Adrenal gland (tissue), 12 donors: ENCODE measurements around the gene TDRD3. TPM values are rescaled to one million over a fixed set of nuclear protein-coding genes. Genes with fewer than 3 reads are reported as not detected.

Experiments
- DNase-seq, 7 donors: peaks; one replicate each; pipeline ENCODE4 v3.0.0-alpha.2; 2019 to 2020
- H3K27ac ChIP-seq, 5 donors: fragments of 200-600 bp; sonication (generic) in 4 of 5; 1 replicate in 3 of 5; 2 replicates in 2 of 5; pipeline versions ENCODE4 v1.5.1 to v1.8.0; 2016 to 2020; ENCODE audit warnings: mild to moderate bottlenecking in 1 of 5
- H3K27me3 ChIP-seq: fragments of 200-600 bp; 2 replicates; pipeline ENCODE4 v1.8.0; 2021
- H3K36me3 ChIP-seq, 2 donors: fragments of 200-600 bp; replicated peaks in 1 of 2; 1 replicate in 1 of 2; 2 replicates in 1 of 2; pipeline versions ENCODE4 v1.5.1 to v1.8.0; 2018 to 2022
- H3K4me1 ChIP-seq, 2 donors: fragments of 200-600 bp; replicated peaks in 1 of 2; 1 replicate in 1 of 2; 2 replicates in 1 of 2; pipeline versions ENCODE4 v1.5.1 to v1.8.0; 2018 to 2021
- H3K4me3 ChIP-seq, 4 donors: fragments of 200-600 bp; sonication (generic) in 3 of 4; one replicate each; pipeline ENCODE4 v1.5.1; 2016 to 2018
- H3K9me3 ChIP-seq, 3 donors: fragments of 200-600 bp; sonication (generic) in 1 of 3; replicated peaks in 1 of 3; 1 replicate in 2 of 3; 2 replicates in 1 of 3; pipeline versions ENCODE4 v1.5.1 to v1.8.0; 2016 to 2021
- CTCF ChIP-seq, 6 experiments: fragments of 450-650 bp in 4 of 6; fragments of 200-600 bp in 2 of 6; sonication (generic) in 1 of 6; IDR thresholded peaks; 1 replicate in 5 of 6; 2 replicates in 1 of 6; pipeline versions ENCODE4 v1.5.1 to v1.8.0; 2016 to 2021; ENCODE audit warnings: antibody characterized with exemption in 6 of 6, mild to moderate bottlenecking in 2 of 6, moderate library complexity in 1 of 6
- POLR2A ChIP-seq, 2 donors: fragments of 450-650 bp; IDR thresholded peaks; one replicate each; pipeline ENCODE4 v1.6.1; 2017; ENCODE audit warnings: antibody characterized with exemption in 2 of 2, mild to moderate bottlenecking in 2 of 2, moderate library complexity in 1 of 2
- WGBS, 4 donors: extraction: QIAGEN DNeasy Blood & Tissue Kit in 2 of 4; methylation state at CpG; one replicate each; pipeline versions ENCODE4 v1.1.5 to v1.1.7; 2013 to 2017; 5-methylcytosine and 5-hydroxymethylcytosine counted together
- intact Hi-C, 2 donors: fragments of 100-400 bp; cut with DNase I; formaldehyde crosslinking; loops; one replicate each; pipeline versions ENCODE4 v1.14.1 to v1.15.0; 2022 to 2023
- polyA plus RNA-seq, 3 donors: library from polyadenylated mRNA; stranded (reverse); fragments of 200-250 nt in 2 of 3; fragments of 350-450 nt in 1 of 3; fragmentation: Illumina TruSeq in 1 of 3; extraction: RNeasy Lipid Tissue Mini Kit (QIAGEN cat#74804) in 1 of 3; gene quantifications; one replicate each; pipeline ENCODE4 v1.2.3, GENCODE V29; 2013 to 2014
- total RNA-seq, 9 donors: library from RNA; depleted of rRNA in 4 of 9; stranded (reverse); fragments of >200 nt in 4 of 9; fragments of 120-200 nt in 1 of 9; fragmentation: NEBNext Ultra II Directional in 1 of 9; extraction: Animal tissue kit (Norgen Biotek cat#: 25700) in 1 of 9; gene quantifications; one replicate each; pipeline versions ENCODE4 v1.1.0 to v1.2.4, GENCODE V29; 2013 to 2023
- donor health status: healthy with polysubstance abuse.
- donor health status: Bipolar disorder and iron deficiency.
- donor health status: DM: yes; HTN: yes; CAD: no.
- donor health status: DM: no; HTN: no; CAD: no.
- donor health status: DM: no; HTN: no; CAD: no.
- donor health status: DM: yes; HTN: yes; CAD: no.

The TDRD3 gene
- total and polyA plus RNA-seq, 12 donors: 6.6 to 30.5 (median 21.6) TPM

GRCh38 chr13:60427285-60427684 lies 30.3 kb downstream of the TDRD3 start:
- no peaks in the 10 kb centered on the region for H3K36me3 ChIP-seq
- H3K27me3 ChIP-seq: no peaks in the 10 kb centered on the region
- WGBS, 4 donors: 82 to 91% (median 86%) methylated on average over 5 of the region's 5 CpGs
- intact Hi-C loops: no loop called here
- no peak overlapping the region for H3K27ac ChIP-seq
- no peak for TF ChIP-seq CTCF (IDR thresholded peaks at IDR 0.05)
- TF ChIP-seq POLR2A (IDR thresholded peaks at IDR 0.05): no peak
- no peaks in the 10 kb centered on the region for H3K9me3 ChIP-seq
- no peaks in the 10 kb centered on the region for H3K4me1 ChIP-seq
- no peak for DNase-seq
- H3K4me3 ChIP-seq: no peak overlapping the region

GRCh38 chr13:60431108-60431700 lies 34.2 kb downstream of the TDRD3 start:
- no peak for TF ChIP-seq POLR2A (IDR thresholded peaks at IDR 0.05)
- TF ChIP-seq CTCF (IDR thresholded peaks at IDR 0.05): peak; percentile 85 to 99 (median 94)
- H3K9me3 ChIP-seq: no peaks in the 10 kb centered on the region
- no peak for DNase-seq
- intact Hi-C loops: loop anchor here in 1 of 2 donors (10.0 kb wide), 2 partner anchors 96 to 746 kb away; no protein-coding TSS in a partner anchor
- no peak overlapping the region for H3K27ac ChIP-seq
- H3K27me3 ChIP-seq: no peaks in the 10 kb centered on the region
- H3K4me1 ChIP-seq: no peaks in the 10 kb centered on the region
- H3K4me3 ChIP-seq: no peak overlapping the region
- no peaks in the 10 kb centered on the region for H3K36me3 ChIP-seq

GRCh38 chr13:60433505-60433904 lies 36.5 kb downstream of the TDRD3 start:
- 77 to 86% (median 83%) methylated on average over 6 of the region's 6 CpGs for WGBS, 4 donors
- Histone ChIP-seq H3K4me1 (no peaks in the 10 kb centered on the region), H3K9me3 (no peaks in the 10 kb centered on the region), H3K36me3 (no peaks in the 10 kb centered on the region), H3K27me3 (no peaks in the 10 kb centered on the region), H3K27ac (no peak overlapping the region), H3K4me3 (no peak overlapping the region)
- intact Hi-C loops: loop anchor here in 1 of 2 donors (10.0 kb wide), 2 partner anchors 99 to 749 kb away; no protein-coding TSS in a partner anchor
- no peak for DNase-seq
- TF ChIP-seq CTCF (IDR thresholded peaks at IDR 0.05) (no peak), POLR2A (IDR thresholded peaks at IDR 0.05) (no peak)

- intact Hi-C loops: loop anchor here in 1 of 2 donors (10.0 kb wide), 2 partner anchors 101 to 751 kb away; no protein-coding TSS in a partner anchor
- no peak overlapping the region for H3K27ac ChIP-seq
- 70 to 97% (median 96%) methylated on average over 2 of the region's 2 CpGs for whole genome bisulfite sequencing, 4 donors
- TF ChIP-seq CTCF (IDR thresholded peaks at IDR 0.05) (no peak), POLR2A (IDR thresholded peaks at IDR 0.05) (no peak)
- H3K27me3 ChIP-seq: no peaks in the 10 kb centered on the region
- no peaks in the 10 kb centered on the region for H3K36me3 ChIP-seq
- no peak overlapping the region for H3K4me3 ChIP-seq
- no peaks in the 10 kb centered on the region for H3K4me1 ChIP-seq
- DNase-seq: no peak
- no peaks in the 10 kb centered on the region for H3K9me3 ChIP-seq
Observed at GRCh38 chr13:60435762-60436374, 38.8 kb downstream of the TDRD3 start.
